DMS53 (cell line): ENCODE measurements around the gene RCCD1.

Experiments
- DNase-seq: peaks from one replicate; lab custom pipeline; 2025; lab: John Stamatoyannopoulos, UW

The RCCD1 gene

GRCh38 chr15:90966262-90966661 lies 11.6 kb downstream of the RCCD1 start:
- no peak for DNase-seq

GRCh38 chr15:90967206-90967605 lies 12.5 kb downstream of the RCCD1 start:
- DNase-seq, result no peak

GRCh38 chr15:90968434-90968833 lies 13.8 kb downstream of the RCCD1 start:
- DNase-seq, result no peak

- DNase-seq, result no peak
These were observed 15.6 kb downstream of the RCCD1 start for GRCh38 chr15:90970274-90970673.

- no peak for DNase-seq
These were observed 17.4 kb downstream of the RCCD1 start for GRCh38 chr15:90972133-90972532.

GRCh38 chr15:90974216-90974615 lies 19.5 kb downstream of the RCCD1 start:
- DNase-seq, result no peak

GRCh38 chr15:90979582-90979981 lies 24.9 kb downstream of the RCCD1 start:
- DNase-seq, result peak; percentile 63

GRCh38 chr15:90981681-90982080 lies 27.0 kb downstream of the RCCD1 start:
- DNase-seq, result no peak

GRCh38 chr15:90982135-90982534 lies 27.5 kb downstream of the RCCD1 start:
- DNase-seq, result no peak

GRCh38 chr15:90986790-90987507 lies 32.3 kb downstream of the RCCD1 start:
- no peak for DNase-seq

GRCh38 chr15:90987561-90988141 lies 33.0 kb downstream of the RCCD1 start:
- no peak for DNase-seq

- no peak for DNase-seq
These were observed 33.6 kb downstream of the RCCD1 start for GRCh38 chr15:90988296-90988695.

GRCh38 chr15:90989040-90989768 lies 34.5 kb downstream of the RCCD1 start:
- DNase-seq, result no peak

GRCh38 chr15:90990446-90990845 lies 35.8 kb downstream of the RCCD1 start:
- no peak for DNase-seq

- DNase-seq, result no peak
These were observed 37.1 kb downstream of the RCCD1 start for GRCh38 chr15:90991587-90992285.

GRCh38 chr15:90994059-90994416 lies 39.4 kb downstream of the RCCD1 start:
- DNase-seq, result peak; percentile 51

GRCh38 chr15:90994417-90995311 lies 40.0 kb downstream of the RCCD1 start, which contains the start of gene PRC1:
Gene PRC1, minus strand, starts transcription at chr15:90994535. Its CDS starts 118 bp downstream, at chr15:90994417.
- peak; percentile 98 for DNase-seq

GRCh38 chr15:90998737-90999136 lies 44.1 kb downstream of the RCCD1 start:
- DNase-seq, result no peak

GRCh38 chr15:91001209-91001608 lies 46.5 kb downstream of the RCCD1 start:
- DNase-seq, result no peak

GRCh38 chr15:91007266-91007665 lies 52.6 kb downstream of the RCCD1 start:
- DNase-seq, result no peak
